BE2C (cell line): ENCODE measurements around the gene ZBTB9.
"Not testable (repeated sequence)": the region's sequence is repeated elsewhere in the genome, so short reads cannot be mapped to it uniquely, and the experiment has no call there.

Experiments
- DNase-seq: peaks from one replicate; pipeline ENCODE4 v3.0.0-alpha.2; 2020
- H3K27me3 ChIP-seq: fragments of 250-450 bp; sonication (Bioruptor Pico); 2 replicates; pipeline ENCODE4 v1.5.1; 2020; ENCODE audit warnings: mild to moderate bottlenecking
- H3K36me3 ChIP-seq: fragments of 250-450 bp; sonication (Bioruptor Pico); 2 replicates; pipeline ENCODE4 v1.5.1; 2020; ENCODE audit warnings: mild to moderate bottlenecking
- H3K4me1 ChIP-seq: fragments of 250-450 bp; sonication (Bioruptor Pico); 2 replicates; pipeline ENCODE4 v1.5.1; 2020
- H3K4me3 ChIP-seq: 2 replicates; pipeline ENCODE4 v1.5.1; 2011; ENCODE audit warnings: low read depth, low read length
- H3K9me3 ChIP-seq: fragments of 250-450 bp; sonication (Bioruptor Pico); 2 replicates; pipeline ENCODE4 v1.5.1; 2020
- TF ChIP-seq, protein P1 (sequence below): IDR thresholded peaks from 2 replicates; pipeline ENCODE4 v1.5.1; 2012; ENCODE audit warnings: mild to moderate bottlenecking, low read depth, low read length

ZBTB9 gene

DNA sequence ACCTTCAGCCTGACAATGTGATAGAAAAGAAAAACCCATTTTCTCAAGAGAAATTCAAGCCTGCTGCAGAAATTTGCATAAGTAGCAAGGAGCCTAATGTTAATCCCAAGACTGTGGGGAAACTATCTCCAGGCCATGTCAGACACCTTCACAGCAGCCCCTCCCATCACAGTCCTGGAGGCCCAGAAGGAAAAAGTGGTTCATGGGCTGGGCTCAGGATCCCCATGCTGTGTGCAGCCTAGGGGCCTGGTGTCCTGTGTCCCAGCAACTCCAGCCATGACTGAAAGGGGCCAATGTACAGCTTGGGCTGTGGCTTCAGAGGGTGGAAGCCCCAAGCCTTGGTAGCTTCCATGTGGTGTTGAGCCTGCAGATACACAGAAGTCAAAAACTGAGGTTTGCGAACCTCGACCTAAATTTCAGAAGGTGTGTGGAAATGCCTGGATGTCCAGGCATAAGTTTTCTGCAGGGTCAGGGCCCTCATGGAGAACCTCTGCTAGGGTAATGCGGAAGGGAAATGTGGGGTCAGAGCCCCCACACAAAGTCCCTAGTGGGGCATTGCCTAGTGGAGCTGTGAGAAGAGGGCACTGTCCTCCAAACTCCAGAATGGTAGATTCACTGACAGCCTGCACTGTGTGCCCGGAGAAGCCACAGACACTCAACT is 11.8 kb downstream of the ZBTB9 start:
- no peak overlapping the region for H3K4me3 ChIP-seq
- H3K36me3 ChIP-seq = no peaks in the 10 kb centered on the region
- DNase-seq = no peak
- H3K4me1 ChIP-seq = no peaks in the 10 kb centered on the region
- TF ChIP-seq, protein P1, sequence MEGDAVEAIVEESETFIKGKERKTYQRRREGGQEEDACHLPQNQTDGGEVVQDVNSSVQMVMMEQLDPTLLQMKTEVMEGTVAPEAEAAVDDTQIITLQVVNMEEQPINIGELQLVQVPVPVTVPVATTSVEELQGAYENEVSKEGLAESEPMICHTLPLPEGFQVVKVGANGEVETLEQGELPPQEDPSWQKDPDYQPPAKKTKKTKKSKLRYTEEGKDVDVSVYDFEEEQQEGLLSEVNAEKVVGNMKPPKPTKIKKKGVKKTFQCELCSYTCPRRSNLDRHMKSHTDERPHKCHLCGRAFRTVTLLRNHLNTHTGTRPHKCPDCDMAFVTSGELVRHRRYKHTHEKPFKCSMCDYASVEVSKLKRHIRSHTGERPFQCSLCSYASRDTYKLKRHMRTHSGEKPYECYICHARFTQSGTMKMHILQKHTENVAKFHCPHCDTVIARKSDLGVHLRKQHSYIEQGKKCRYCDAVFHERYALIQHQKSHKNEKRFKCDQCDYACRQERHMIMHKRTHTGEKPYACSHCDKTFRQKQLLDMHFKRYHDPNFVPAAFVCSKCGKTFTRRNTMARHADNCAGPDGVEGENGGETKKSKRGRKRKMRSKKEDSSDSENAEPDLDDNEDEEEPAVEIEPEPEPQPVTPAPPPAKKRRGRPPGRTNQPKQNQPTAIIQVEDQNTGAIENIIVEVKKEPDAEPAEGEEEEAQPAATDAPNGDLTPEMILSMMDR = no peak
- no peaks in the 10 kb centered on the region for H3K27me3 ChIP-seq
- H3K9me3 ChIP-seq = no peaks in the 10 kb centered on the region

DNA sequence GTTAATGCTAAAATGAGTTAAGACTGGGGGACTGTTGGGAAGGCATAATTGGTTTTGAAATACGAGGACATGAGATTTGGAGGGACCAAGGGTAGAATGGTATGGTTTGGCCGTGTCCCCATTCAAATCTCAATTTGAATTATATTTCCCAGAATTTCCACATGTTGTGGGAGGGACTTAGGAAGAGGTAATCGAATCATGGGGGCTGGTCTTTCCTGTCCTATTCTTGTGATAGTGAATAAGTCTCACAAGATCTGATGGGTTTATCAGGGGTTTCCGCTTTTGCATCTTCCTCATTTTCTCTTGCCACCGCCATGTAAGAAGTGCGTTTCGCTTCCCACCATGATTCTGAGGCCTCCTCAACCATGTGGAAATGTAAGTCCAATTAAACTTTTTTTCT is 12.7 kb downstream of the ZBTB9 start:
- no peak overlapping the region for H3K4me3 ChIP-seq
- H3K36me3 ChIP-seq = no peaks in the 10 kb centered on the region
- no peaks in the 10 kb centered on the region for H3K4me1 ChIP-seq
- TF ChIP-seq, protein P1 = no peak
- H3K27me3 ChIP-seq = no peaks in the 10 kb centered on the region
- H3K9me3 ChIP-seq = no peaks in the 10 kb centered on the region
- no peak for DNase-seq

DNA sequence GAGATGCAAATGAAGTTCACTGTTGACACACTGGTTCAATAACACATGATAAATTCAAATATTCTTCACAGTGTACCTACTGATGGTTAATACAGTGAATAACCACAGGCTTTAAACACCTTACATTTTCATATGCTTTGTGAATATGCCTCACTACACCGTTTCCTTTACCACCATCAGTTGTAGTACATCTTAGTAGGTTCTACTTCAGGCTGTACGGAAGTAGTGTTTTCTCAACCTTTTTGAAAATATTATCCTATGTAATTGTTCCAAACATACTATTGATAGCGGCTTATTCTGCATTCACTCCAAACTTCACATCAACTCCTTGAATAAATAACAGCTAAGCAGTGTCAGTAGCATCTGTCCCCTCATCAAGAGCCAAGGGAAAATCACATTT is 15.3 kb downstream of the ZBTB9 start:
- TF ChIP-seq, protein P1 = no peak
- Histone ChIP-seq H3K9me3 (no peaks in the 10 kb centered on the region), H3K36me3 (no peaks in the 10 kb centered on the region), H3K4me3 (no peak overlapping the region), H3K27me3 (no peaks in the 10 kb centered on the region), H3K4me1 (no peaks in the 10 kb centered on the region)
- no peak for DNase-seq

DNA sequence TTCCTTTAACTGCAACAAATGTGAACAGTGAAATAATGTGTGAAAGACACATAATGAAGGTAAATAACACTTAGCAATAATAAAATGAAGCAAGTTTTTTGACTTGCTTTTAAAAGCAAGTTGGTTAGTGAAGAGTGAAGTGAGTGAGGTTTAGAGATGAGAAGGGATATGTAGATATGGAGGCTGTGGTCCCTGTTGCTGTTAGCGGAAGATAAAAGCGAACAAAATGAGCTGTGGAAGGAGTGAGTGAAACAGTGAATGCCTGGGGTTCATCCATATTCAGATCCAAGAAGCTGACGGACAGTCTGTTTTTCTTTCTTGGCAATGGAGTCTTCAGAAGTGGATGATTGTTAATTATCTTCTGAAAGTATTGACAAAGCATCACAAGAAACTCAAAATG is 23.5 kb downstream of the ZBTB9 start:
- H3K36me3 ChIP-seq = no peaks in the 10 kb centered on the region
- no peaks in the 10 kb centered on the region for H3K9me3 ChIP-seq
- TF ChIP-seq, protein P1 = no peak
- no peak overlapping the region for H3K4me3 ChIP-seq
- H3K27me3 ChIP-seq = no peaks in the 10 kb centered on the region
- H3K4me1 ChIP-seq = no peaks in the 10 kb centered on the region
- DNase-seq = no peak

DNA sequence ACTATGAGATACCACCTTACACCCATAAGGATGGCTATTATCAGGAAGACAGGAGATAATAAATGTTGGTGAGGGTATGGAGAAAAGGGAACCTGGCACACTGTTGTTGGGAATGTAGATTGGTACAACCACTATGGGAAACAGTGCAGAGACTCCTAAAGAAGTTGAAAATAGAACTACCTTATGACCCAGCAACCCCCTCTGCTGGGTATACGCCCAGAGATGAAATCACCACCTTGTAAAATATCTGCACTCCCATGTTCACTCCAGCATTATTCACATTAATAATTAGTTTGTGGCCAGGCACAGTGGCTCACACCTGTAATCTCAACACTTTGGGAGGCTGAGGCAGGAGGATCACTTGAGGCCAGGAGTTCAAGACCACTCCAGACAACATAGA is 26.8 kb downstream of the ZBTB9 start:
- Histone ChIP-seq H3K36me3 (no peaks in the 10 kb centered on the region), H3K4me3 (no peak overlapping the region), H3K4me1 (no peaks in the 10 kb centered on the region), H3K27me3 (no peaks in the 10 kb centered on the region), H3K9me3 (no peaks in the 10 kb centered on the region)
- DNase-seq = no peak
- TF ChIP-seq, protein P1 = no peak

DNA sequence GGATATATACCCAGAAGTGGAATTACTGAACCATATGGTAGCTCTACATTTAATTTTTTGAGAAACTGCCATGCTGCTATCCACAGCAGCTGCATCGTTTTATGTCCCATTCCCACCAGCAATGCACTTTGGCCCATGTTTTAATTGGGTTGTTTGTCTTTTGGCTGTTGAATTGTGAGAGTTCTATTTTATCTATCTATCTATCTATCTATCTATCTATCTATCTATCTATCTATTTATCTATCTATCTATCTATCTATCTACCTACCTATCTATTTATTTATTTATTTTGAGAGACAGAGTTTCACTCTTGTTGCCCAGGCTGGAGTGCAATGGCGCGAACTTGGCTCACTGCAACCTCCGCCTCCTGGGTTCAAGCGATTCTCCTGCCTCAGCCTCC is 28.2 kb downstream of the ZBTB9 start:
- not testable (repeated sequence) for H3K9me3 ChIP-seq, H3K36me3 ChIP-seq, DNase-seq, H3K27me3 ChIP-seq, H3K4me3 ChIP-seq, H3K4me1 ChIP-seq

DNA sequence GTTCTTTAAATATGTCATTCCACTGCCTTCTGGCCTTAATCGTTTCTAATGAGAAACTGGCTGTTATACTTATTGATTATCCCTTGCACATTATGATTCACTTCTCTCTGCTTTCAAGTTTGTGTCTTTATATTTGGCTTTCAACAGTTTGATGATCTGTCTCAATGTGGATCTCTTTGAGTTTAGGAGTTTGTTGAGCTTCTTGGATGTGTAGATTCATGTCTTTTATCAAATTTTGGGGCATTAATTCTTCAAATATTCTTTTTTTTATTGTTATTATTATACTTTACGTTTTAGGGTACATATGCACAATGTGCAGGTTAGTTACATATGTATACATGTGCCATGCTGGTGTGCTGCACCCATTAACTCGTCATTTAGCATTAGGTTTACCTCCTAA is 29.3 kb downstream of the ZBTB9 start:
- Histone ChIP-seq H3K9me3 (no peaks in the 10 kb centered on the region), H3K4me1 (no peaks in the 10 kb centered on the region), H3K36me3 (no peaks in the 10 kb centered on the region), H3K4me3 (no peak overlapping the region), H3K27me3 (no peaks in the 10 kb centered on the region)
- TF ChIP-seq, protein P1 = no peak
- no peak for DNase-seq

DNA sequence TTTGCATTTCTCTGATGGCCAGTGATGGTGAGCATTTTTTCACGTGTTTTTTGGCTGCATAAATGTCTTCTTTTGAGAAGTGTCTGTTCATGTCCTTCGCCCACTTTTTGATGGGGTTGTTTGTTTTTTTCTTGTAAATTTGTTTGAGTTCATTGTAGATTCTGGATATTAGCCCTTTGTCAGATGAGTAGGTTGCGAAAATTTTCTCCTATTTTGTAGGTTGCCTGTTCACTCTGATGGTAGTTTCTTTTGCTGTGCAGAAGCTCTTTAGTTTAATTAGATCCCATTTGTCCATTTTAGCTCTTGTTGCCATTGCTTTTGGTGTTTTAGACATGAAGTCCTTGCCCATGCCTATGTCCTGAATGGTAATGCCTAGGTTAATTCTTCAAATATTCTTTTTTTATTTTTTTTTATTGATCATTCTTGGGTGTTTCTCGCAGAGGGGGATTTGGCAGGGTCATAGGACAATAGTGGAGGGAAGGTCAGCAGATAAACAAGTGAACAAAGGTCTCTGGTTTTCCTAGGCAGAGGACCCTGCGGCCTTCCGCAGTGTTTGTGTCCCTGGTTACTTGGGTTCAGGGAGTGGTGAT is 30.4 kb downstream of the ZBTB9 start:
- H3K4me1 ChIP-seq, H3K27me3 ChIP-seq, H3K9me3 ChIP-seq, H3K4me3 ChIP-seq, DNase-seq, H3K36me3 ChIP-seq: not testable (repeated sequence)

DNA sequence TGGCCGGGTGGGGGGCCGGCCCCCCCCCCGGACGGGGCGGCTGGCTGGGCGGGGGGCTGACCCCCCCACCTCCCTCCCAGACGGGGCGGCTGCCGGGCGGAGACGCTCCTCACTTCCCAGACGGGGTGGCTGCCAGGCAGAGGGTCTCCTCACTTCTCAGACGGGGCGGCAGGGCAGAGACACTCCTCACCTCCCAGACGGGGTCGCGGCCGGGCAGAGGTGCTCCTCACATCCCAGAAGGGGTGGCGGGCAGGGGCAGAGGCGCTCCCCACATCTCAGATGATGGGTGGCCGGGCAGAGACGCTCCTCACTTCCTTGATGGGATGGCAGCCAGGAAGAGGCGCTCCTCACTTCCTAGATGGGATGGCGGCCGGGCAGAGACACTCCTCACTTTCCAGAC is 31.3 kb downstream of the ZBTB9 start:
- DNase-seq, H3K36me3 ChIP-seq, H3K9me3 ChIP-seq, H3K27me3 ChIP-seq, H3K4me1 ChIP-seq, H3K4me3 ChIP-seq: not testable (repeated sequence)
